Measurements from ENCODE around the gene SLC39A8. TPM values are rescaled to one million over a fixed set of nuclear protein-coding genes. Genes with fewer than 3 reads are reported as not detected.

The SLC39A8 gene
- polyA plus RNA-seq, 1 donor from 2014 or later: 0.53 TPM

DNA sequence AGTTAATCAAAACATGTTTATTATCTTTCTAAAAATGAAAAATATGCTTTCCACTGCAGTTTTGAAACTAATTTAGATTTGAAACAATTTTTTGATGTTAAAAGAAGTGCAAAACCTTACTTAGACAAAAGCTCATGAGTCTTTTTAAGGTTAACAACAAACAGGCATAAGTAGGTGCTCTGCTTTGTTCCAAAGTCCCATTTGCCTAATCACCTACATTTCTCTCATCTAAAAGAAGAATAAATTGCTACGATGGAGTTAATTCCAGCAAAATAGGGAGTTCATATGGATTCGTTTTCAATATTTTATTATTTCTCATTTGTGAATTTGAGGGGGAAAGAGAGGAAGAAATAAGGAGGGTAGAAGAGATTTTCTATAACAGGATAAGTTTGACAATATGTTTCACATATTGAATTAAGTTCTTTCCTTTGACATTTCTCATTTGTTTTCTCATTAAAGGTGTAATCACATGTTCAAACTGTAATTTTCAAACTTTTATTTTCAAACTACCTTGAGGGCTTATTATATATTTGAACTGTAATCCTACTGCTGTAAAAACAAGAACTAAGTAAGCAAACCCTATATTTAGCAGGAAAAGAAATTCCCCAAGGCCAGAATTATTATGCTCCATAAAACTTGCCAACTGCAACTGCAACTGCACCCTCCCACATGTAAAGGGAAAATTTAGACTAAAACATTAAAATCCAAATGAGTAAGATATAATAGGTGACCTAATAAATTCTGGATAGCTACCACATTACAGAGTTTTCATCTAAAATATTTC, 9.6 kb upstream of the SLC39A8 start (continued):
- TF ChIP-seq POLR2AphosphoS5 (IDR thresholded peaks at IDR 0.05): no peak

DNA sequence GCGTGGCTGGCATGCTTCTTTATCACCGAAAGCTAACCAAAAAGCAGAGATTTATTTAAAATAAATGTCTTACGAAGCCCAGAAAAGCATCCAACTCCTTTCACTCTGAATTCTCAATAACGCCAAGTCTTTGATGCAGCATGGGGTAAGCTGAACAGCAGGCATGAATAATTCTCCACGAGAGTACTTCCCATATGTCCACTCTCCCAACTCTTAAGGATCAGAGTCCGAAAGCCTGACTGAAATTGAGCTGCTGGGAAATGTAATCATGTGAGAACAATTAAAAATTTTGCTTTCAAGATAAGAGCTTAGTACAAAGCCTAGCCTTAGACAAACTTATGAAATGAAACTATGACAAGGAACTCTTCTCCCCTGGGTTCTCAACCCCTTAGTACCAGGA, 7.5 kb upstream of the SLC39A8 start:
- H2AFZ ChIP-seq (ENCODE audit: low read depth, low read length): no peak overlapping the region
- H3K79me2 ChIP-seq (replicated peaks; ENCODE audit: insufficient read depth, low read length): no peaks in the 10 kb centered on the region
- no peaks in the 10 kb centered on the region for H3K36me3 ChIP-seq (ENCODE audit: insufficient read depth, low read length)
- no peaks in the 10 kb centered on the region for H4K20me1 ChIP-seq (ENCODE audit: insufficient read depth)
- H3K9me2 ChIP-seq (ENCODE audit: insufficient read depth, low read length): no peaks in the 10 kb centered on the region
- H3K9ac ChIP-seq (ENCODE audit: low read length): no peak overlapping the region
- H3F3A ChIP-seq (ENCODE audit: insufficient read depth, low read length, poor library complexity, severe bottlenecking): no peaks in the 10 kb centered on the region
- TF ChIP-seq, protein P1, sequence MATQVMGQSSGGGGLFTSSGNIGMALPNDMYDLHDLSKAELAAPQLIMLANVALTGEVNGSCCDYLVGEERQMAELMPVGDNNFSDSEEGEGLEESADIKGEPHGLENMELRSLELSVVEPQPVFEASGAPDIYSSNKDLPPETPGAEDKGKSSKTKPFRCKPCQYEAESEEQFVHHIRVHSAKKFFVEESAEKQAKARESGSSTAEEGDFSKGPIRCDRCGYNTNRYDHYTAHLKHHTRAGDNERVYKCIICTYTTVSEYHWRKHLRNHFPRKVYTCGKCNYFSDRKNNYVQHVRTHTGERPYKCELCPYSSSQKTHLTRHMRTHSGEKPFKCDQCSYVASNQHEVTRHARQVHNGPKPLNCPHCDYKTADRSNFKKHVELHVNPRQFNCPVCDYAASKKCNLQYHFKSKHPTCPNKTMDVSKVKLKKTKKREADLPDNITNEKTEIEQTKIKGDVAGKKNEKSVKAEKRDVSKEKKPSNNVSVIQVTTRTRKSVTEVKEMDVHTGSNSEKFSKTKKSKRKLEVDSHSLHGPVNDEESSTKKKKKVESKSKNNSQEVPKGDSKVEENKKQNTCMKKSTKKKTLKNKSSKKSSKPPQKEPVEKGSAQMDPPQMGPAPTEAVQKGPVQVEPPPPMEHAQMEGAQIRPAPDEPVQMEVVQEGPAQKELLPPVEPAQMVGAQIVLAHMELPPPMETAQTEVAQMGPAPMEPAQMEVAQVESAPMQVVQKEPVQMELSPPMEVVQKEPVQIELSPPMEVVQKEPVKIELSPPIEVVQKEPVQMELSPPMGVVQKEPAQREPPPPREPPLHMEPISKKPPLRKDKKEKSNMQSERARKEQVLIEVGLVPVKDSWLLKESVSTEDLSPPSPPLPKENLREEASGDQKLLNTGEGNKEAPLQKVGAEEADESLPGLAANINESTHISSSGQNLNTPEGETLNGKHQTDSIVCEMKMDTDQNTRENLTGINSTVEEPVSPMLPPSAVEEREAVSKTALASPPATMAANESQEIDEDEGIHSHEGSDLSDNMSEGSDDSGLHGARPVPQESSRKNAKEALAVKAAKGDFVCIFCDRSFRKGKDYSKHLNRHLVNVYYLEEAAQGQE (IDR thresholded peaks at IDR 0.05; ENCODE audit: borderline replicate concordance): no peak
- TF ChIP-seq TAF1 (IDR thresholded peaks at IDR 0.05; ENCODE audit: low read depth) (no peak), EZH2 (IDR thresholded peaks at IDR 0.05; ENCODE audit: borderline replicate concordance, insufficient read depth, low read length, poor library complexity, severe bottlenecking) (no peak), RAD21 (conservative IDR thresholded peaks at IDR 0.05) (no peak), POLR2AphosphoS5 (IDR thresholded peaks at IDR 0.05) (no peak), CTCF (IDR thresholded peaks at IDR 0.05; ENCODE audit: poor library complexity, severe bottlenecking) (no peak), SMC3 (conservative IDR thresholded peaks at IDR 0.05; ENCODE audit: poor library complexity) (no peak), EP300 (conservative IDR thresholded peaks at IDR 0.05; ENCODE audit: poor library complexity, severe bottlenecking) (no peak)
- no peak overlapping the region for H3K27ac ChIP-seq (ENCODE audit: low read length)
- no peaks in the 10 kb centered on the region for H3K9me3 ChIP-seq (ENCODE audit: low read length)
- H3K4me2 ChIP-seq (ENCODE audit: low read length): no peak overlapping the region
- no peak overlapping the region for H3K4me3 ChIP-seq (ENCODE audit: low read length)
- H3K27me3 ChIP-seq (ENCODE audit: insufficient read depth, low read depth, low read length): no peaks in the 10 kb centered on the region

- Histone ChIP-seq H3K9me3 (ENCODE audit: low read length) (no peaks in the 10 kb centered on the region), H3K36me3 (ENCODE audit: insufficient read depth, low read length) (no peaks in the 10 kb centered on the region), H3K9ac (ENCODE audit: low read length) (no peak overlapping the region), H3F3A (ENCODE audit: insufficient read depth, low read length, poor library complexity, severe bottlenecking) (no peaks in the 10 kb centered on the region), H3K79me2 (replicated peaks; ENCODE audit: insufficient read depth, low read length) (no peaks in the 10 kb centered on the region), H3K4me2 (ENCODE audit: low read length) (no peak overlapping the region), H3K27me3 (ENCODE audit: insufficient read depth, low read depth, low read length) (peaks cover 5% of the 10 kb centered on the region), H3K27ac (ENCODE audit: low read length) (no peak overlapping the region), H2AFZ (ENCODE audit: low read depth, low read length) (no peak overlapping the region), H3K9me2 (ENCODE audit: insufficient read depth, low read length) (no peaks in the 10 kb centered on the region), H4K20me1 (ENCODE audit: insufficient read depth) (no peaks in the 10 kb centered on the region), H3K4me3 (ENCODE audit: low read length) (no peak overlapping the region)
- TF ChIP-seq EZH2 (IDR thresholded peaks at IDR 0.05; ENCODE audit: borderline replicate concordance, insufficient read depth, low read length, poor library complexity, severe bottlenecking) (no peak), MXI1 (conservative IDR thresholded peaks at IDR 0.05; ENCODE audit: poor library complexity, severe bottlenecking) (no peak), RAD21 (conservative IDR thresholded peaks at IDR 0.05) (no peak), POLR2AphosphoS5 (IDR thresholded peaks at IDR 0.05) (no peak), SMC3 (conservative IDR thresholded peaks at IDR 0.05; ENCODE audit: poor library complexity) (no peak)
These were observed 5.4 kb upstream of the SLC39A8 start for GRCh38 chr4:102350634-102351033.

Measured in neural cell (in vitro differentiated cells).